Breast epithelium (tissue), 3 donors: ENCODE data around the gene APLP2.

Source experiments
- POLR2A ChIP-seq: fragments of 450-650 bp; IDR thresholded peaks from one replicate; pipeline ENCODE4 v1.6.1; 2016; ENCODE audit warnings: antibody characterized with exemption, mild to moderate bottlenecking, moderate library complexity
- TF ChIP-seq, protein P1 (sequence below), 3 donors: fragments of 450-650 bp; IDR thresholded peaks; one replicate each; pipeline ENCODE4 v1.5.1; 2016 to 2017; ENCODE audit warnings: antibody characterized with exemption in 3 of 3, mild to moderate bottlenecking in 3 of 3, moderate library complexity in 3 of 3

DNA sequence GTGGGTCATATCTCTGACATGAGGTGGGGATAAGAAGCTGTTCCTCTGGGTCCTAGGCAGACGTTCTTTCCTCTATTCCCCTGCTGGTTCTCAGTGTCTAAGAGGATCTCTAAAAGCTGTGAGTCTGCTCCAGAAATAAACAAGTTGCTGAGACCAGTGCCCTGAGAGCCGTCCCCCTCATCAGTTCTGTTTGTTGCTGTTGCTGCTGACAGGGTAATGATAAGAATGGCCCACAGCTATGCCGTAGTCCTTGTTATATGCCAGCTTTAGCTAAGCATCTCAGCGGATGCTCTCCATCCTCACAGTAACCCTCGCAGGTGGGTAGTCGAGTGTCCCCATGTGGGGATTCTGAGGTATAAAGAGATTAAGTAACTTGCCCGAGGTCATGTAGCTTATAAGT lies 66.4 kb downstream of the APLP2 start:
- TF ChIP-seq, protein P1, sequence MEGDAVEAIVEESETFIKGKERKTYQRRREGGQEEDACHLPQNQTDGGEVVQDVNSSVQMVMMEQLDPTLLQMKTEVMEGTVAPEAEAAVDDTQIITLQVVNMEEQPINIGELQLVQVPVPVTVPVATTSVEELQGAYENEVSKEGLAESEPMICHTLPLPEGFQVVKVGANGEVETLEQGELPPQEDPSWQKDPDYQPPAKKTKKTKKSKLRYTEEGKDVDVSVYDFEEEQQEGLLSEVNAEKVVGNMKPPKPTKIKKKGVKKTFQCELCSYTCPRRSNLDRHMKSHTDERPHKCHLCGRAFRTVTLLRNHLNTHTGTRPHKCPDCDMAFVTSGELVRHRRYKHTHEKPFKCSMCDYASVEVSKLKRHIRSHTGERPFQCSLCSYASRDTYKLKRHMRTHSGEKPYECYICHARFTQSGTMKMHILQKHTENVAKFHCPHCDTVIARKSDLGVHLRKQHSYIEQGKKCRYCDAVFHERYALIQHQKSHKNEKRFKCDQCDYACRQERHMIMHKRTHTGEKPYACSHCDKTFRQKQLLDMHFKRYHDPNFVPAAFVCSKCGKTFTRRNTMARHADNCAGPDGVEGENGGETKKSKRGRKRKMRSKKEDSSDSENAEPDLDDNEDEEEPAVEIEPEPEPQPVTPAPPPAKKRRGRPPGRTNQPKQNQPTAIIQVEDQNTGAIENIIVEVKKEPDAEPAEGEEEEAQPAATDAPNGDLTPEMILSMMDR (IDR thresholded peaks at IDR 0.05): no peak
- no peak for TF ChIP-seq POLR2A
